Testis (tissue), 2 donors: Measurements from ENCODE around the gene CYP2S1.

Experiments used
- POLR2A ChIP-seq: fragments of 450-650 bp; IDR thresholded peaks from one replicate; pipeline ENCODE4 v1.6.1; 2017; ENCODE audit warnings: antibody characterized with exemption, mild to moderate bottlenecking, moderate library complexity
- TF ChIP-seq, protein P1 (sequence below), 3 experiments: fragments of 450-650 bp in 2 of 3; fragments of 200-600 bp in 1 of 3; sonication (generic) in 1 of 3; IDR thresholded peaks; one replicate each; pipeline ENCODE4 v1.5.1; 2016 to 2019; ENCODE audit warnings: antibody characterized with exemption in 3 of 3, mild to moderate bottlenecking in 2 of 3, moderate library complexity in 1 of 3

GRCh38 chr19:41194157-41194552 lies 1.1 kb downstream of the CYP2S1 start:
- TF ChIP-seq, protein P1, sequence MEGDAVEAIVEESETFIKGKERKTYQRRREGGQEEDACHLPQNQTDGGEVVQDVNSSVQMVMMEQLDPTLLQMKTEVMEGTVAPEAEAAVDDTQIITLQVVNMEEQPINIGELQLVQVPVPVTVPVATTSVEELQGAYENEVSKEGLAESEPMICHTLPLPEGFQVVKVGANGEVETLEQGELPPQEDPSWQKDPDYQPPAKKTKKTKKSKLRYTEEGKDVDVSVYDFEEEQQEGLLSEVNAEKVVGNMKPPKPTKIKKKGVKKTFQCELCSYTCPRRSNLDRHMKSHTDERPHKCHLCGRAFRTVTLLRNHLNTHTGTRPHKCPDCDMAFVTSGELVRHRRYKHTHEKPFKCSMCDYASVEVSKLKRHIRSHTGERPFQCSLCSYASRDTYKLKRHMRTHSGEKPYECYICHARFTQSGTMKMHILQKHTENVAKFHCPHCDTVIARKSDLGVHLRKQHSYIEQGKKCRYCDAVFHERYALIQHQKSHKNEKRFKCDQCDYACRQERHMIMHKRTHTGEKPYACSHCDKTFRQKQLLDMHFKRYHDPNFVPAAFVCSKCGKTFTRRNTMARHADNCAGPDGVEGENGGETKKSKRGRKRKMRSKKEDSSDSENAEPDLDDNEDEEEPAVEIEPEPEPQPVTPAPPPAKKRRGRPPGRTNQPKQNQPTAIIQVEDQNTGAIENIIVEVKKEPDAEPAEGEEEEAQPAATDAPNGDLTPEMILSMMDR (IDR thresholded peaks at IDR 0.05), result no peak
- no peak for TF ChIP-seq POLR2A
